Small intestine (tissue), 16 donors: ENCODE results near the gene SYTL3. TPM values are rescaled to one million over a fixed set of nuclear protein-coding genes. Genes with fewer than 3 reads are reported as not detected.
A peak's percentile ranks its signal among the peaks of the same experiment; 100 is the strongest.
"Not testable (repeated sequence)": the region's sequence is repeated elsewhere in the genome, so short reads cannot be mapped to it uniquely, and the experiment has no call there.

ENCODE experiments used
- DNase-seq, 2 donors: peaks; one replicate each; pipeline versions ENCODE4 v3.0.0 to v3.0.0-alpha.2; 2013
- FAIRE-seq: peaks from 2 replicates; lab custom pipeline; 2012; peaks lifted over from hg19 to GRCh38; lab: Jason Lieb, UNC
- H3K27ac ChIP-seq, 3 donors: one replicate each; pipeline ENCODE4 v1.5.1; 2013; ENCODE audit warnings: low read length in 2 of 3, mild to moderate bottlenecking in 2 of 3, control low read depth in 1 of 3, inconsistent platforms in 1 of 3, low read depth in 1 of 3, moderate library complexity in 1 of 3
- H3K27me3 ChIP-seq, 3 donors: one replicate each; pipeline ENCODE4 v1.6.1; 2013; ENCODE audit warnings: low read length in 3 of 3, inconsistent platforms in 1 of 3; ENCODE audit not compliant: control insufficient read depth in 3 of 3, insufficient read depth in 3 of 3
- H3K36me3 ChIP-seq, 3 donors: one replicate each; pipeline ENCODE4 v1.6.1; 2013; ENCODE audit warnings: low read length in 3 of 3, inconsistent platforms in 1 of 3, low read depth in 1 of 3, mild to moderate bottlenecking in 1 of 3, moderate library complexity in 1 of 3; ENCODE audit not compliant: control insufficient read depth in 3 of 3, insufficient read depth in 2 of 3
- H3K4me1 ChIP-seq, 3 donors: one replicate each; pipeline ENCODE4 v1.6.1; 2013; ENCODE audit warnings: low read length in 2 of 3, inconsistent platforms in 1 of 3, low read depth in 1 of 3, mild to moderate bottlenecking in 1 of 3, moderate library complexity in 1 of 3; ENCODE audit not compliant: control insufficient read depth in 3 of 3, insufficient read depth in 2 of 3
- H3K4me3 ChIP-seq, 3 donors: one replicate each; pipeline ENCODE4 v1.5.1; 2013; ENCODE audit warnings: low read length in 3 of 3, control low read depth in 1 of 3, inconsistent platforms in 1 of 3, low read depth in 1 of 3, mild to moderate bottlenecking in 1 of 3, moderate library complexity in 1 of 3
- H3K9me3 ChIP-seq, 2 donors: one replicate each; pipeline ENCODE4 v1.6.1; 2013; ENCODE audit warnings: low read depth in 1 of 2, low read length in 1 of 2; ENCODE audit not compliant: control insufficient read depth in 2 of 2, insufficient read depth in 1 of 2
- WGBS, 3 donors: extraction: QIAGEN DNeasy Blood & Tissue Kit; methylation state at CpG; one replicate each; pipeline ENCODE4 v1.1.7; 2013; 5-methylcytosine and 5-hydroxymethylcytosine counted together
- long read RNA-seq, 10 donors: transcript quantifications; one replicate each; lab custom pipeline, GENCODE V29; 2026
- polyA plus RNA-seq, 4 donors: library from polyadenylated mRNA; stranded (reverse) in 3 of 4; unstranded in 1 of 4; fragments of 200-250 nt in 3 of 4; fragments of 120-200 nt in 1 of 4; gene quantifications; one replicate each; pipeline versions ENCODE4 v1.2.1 to v1.2.3, GENCODE V29; 2013
- donor health status: healthy with polysubstance abuse.
- donor health status: control.
- donor health status: control.
- donor health status: Bipolar disorder and iron deficiency.
- donor health status: healthy.

SYTL3 gene
- 1 to 10 TPM; 2.9 to 5.7 (median 4.4) TPM for polyA plus RNA-seq
- long read RNA-seq, donor 1, partial matches to known transcripts: 709 of 753 reads
- long read RNA-seq, donor 1, other reads (novel, unspliced or antisense): 44 of 753 reads
- long read RNA-seq, donor 2: 0 reads
- long read RNA-seq, donor 3: 0 reads
- long read RNA-seq, donor 4: 0 reads
- long read RNA-seq, donor 5: 0 reads
- long read RNA-seq, donor 6: 0 reads
- long read RNA-seq, donor 7: 0 reads
- long read RNA-seq, donor 8: 0 reads
- long read RNA-seq, donor 9: 0 reads
- long read RNA-seq, donor 10: 0 reads

- Histone ChIP-seq H3K27ac (peak within 1 kb of the TSS in 2 of 3 donors; percentile 80 to 89), H3K9me3 (no peaks in the 10 kb centered on the region), H3K36me3 (no peaks in the 10 kb centered on the region), H3K4me1 (peaks cover 0 to 21% (median 0%) of the 10 kb centered on the region in 3 donors), H3K27me3 (no peaks in the 10 kb centered on the region), H3K4me3 (peak within 1 kb of the TSS in 1 of 3 donors; percentile 15)
- DNase-seq (peak in 1 of 2 donors; percentile 62), FAIRE-seq (no peak)
- WGBS, 3 donors: 54 to 72% (median 60%) methylated on average over 15 of the region's 15 CpGs
Measured at GRCh38 chr6:158649289-158650143, at the start of gene SYTL3. Gene SYTL3, plus strand, starts transcription at chr6:158650054. Its CDS starts 13,215 bp downstream, at chr6:158663269.

- WGBS, 3 donors: 63 to 78% (median 69%) methylated on average over 15 of the region's 15 CpGs
- DNase-seq (peak in 1 of 2 donors; percentile 56), FAIRE-seq (no peak)
- H3K4me1 ChIP-seq: no peaks in the 10 kb centered on the region
- H3K27ac ChIP-seq: no peak overlapping the region
- H3K9me3 ChIP-seq: no peaks in the 10 kb centered on the region
- no peak overlapping the region for H3K4me3 ChIP-seq
- no peaks in the 10 kb centered on the region for H3K27me3 ChIP-seq
- peaks cover 10 to 65% (median 22%) of the 10 kb centered on the region in 3 donors for H3K36me3 ChIP-seq
Measured at GRCh38 chr6:158603261-158604047, 46.4 kb upstream of the SYTL3 start.

- Histone ChIP-seq H3K4me3 (no peak overlapping the region), H3K27ac (no peak overlapping the region), H3K9me3 (no peaks in the 10 kb centered on the region), H3K27me3 (no peaks in the 10 kb centered on the region), H3K4me1 (no peaks in the 10 kb centered on the region), H3K36me3 (peaks cover 9 to 67% (median 22%) of the 10 kb centered on the region in 3 donors)
- FAIRE-seq: no peak
- 45 to 81% (median 56%) methylated on average over 6 of the region's 6 CpGs for WGBS, 3 donors
- no peak for DNase-seq
Measured at GRCh38 chr6:158604048-158604406, 45.8 kb upstream of the SYTL3 start.

GRCh38 chr6:158605266-158605878 lies 44.5 kb upstream of the SYTL3 start:
- DNase-seq (peak; percentile 76 to 79), FAIRE-seq (no peak)
- Histone ChIP-seq H3K9me3 (no peaks in the 10 kb centered on the region), H3K4me1 (no peaks in the 10 kb centered on the region), H3K36me3 (peaks cover 6 to 67% (median 30%) of the 10 kb centered on the region in 3 donors), H3K27me3 (no peaks in the 10 kb centered on the region), H3K4me3 (no peak overlapping the region), H3K27ac (no peak overlapping the region)
- 37 to 49% (median 45%) methylated on average over 13 of the region's 13 CpGs for WGBS, 3 donors

GRCh38 chr6:158606011-158606410 lies 43.8 kb upstream of the SYTL3 start:
- H3K9me3 ChIP-seq, H3K4me3 ChIP-seq, H3K27me3 ChIP-seq, H3K27ac ChIP-seq, FAIRE-seq, DNase-seq, H3K4me1 ChIP-seq: not testable (repeated sequence)
- WGBS, 3 donors: 83 to 96% (median 88%) methylated on average over 13 to 15 of the region's 15 CpGs
- H3K36me3 ChIP-seq: peaks cover 9 to 73% (median 35%) of the 10 kb centered on the region in 3 donors

GRCh38 chr6:158606935-158607334 lies 42.9 kb upstream of the SYTL3 start:
- Histone ChIP-seq H3K27me3 (no peaks in the 10 kb centered on the region), H3K27ac (no peak overlapping the region), H3K36me3 (peaks cover 16 to 70% (median 41%) of the 10 kb centered on the region in 3 donors), H3K4me3 (no peak overlapping the region), H3K4me1 (no peaks in the 10 kb centered on the region), H3K9me3 (no peaks in the 10 kb centered on the region)
- WGBS, 3 donors: 96 to 97% (median 97%) methylated on average over 7 of the region's 7 CpGs
- DNase-seq (no peak), FAIRE-seq (no peak)

GRCh38 chr6:158607411-158608170 lies 42.3 kb upstream of the SYTL3 start:
- 91 to 94% (median 94%) methylated on average over 14 of the region's 14 CpGs for WGBS, 3 donors
- FAIRE-seq: no peak
- peaks cover 16 to 68% (median 41%) of the 10 kb centered on the region in 3 donors for H3K36me3 ChIP-seq

More at GRCh38 chr6:158607411-158608170, 42.3 kb upstream of the SYTL3 start:
- no peaks in the 10 kb centered on the region for H3K27me3 ChIP-seq
- no peak overlapping the region for H3K27ac ChIP-seq
- H3K9me3 ChIP-seq: no peaks in the 10 kb centered on the region
- H3K4me3 ChIP-seq: no peak overlapping the region
- no peaks in the 10 kb centered on the region for H3K4me1 ChIP-seq
- no peak for DNase-seq
